Measurements from ENCODE around the gene LHFPL3. TPM values are rescaled to one million over a fixed set of nuclear protein-coding genes. Genes with fewer than 3 reads are reported as not detected.

The LHFPL3 gene
- total RNA-seq, 1 experiment from 2014 or later = not detected

DNA sequence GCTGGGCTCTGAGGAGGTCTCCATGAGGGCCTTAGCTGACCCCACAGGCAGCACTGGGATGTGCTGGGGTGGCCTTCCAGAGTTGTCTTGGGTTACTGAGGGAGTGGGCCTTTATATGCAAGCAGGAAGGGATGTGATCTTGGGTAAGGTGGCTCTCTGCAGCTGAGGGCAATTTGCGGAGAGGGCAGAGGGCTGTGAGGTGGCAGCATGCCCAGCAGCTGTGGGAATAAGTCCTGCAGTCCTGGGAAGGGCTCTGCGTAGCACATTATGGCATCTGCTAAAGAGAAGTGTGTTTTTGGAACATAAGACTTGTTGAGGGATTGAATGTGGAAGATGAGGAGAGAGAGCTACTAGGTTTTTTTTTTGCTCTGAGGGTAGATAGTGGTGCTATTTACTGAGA, 586.0 kb downstream of the LHFPL3 start:
- intact Hi-C loops (cut with micrococcal nuclease) = no loop called here
- Histone ChIP-seq H2AFZ (ENCODE audit: low read depth, low read length, poor library complexity, severe bottlenecking) (no peak overlapping the region), H3K4me2 (ENCODE audit: low read length) (no peak overlapping the region), H4K20me1 (ENCODE audit: insufficient read depth) (no peaks in the 10 kb centered on the region), H3K27me3 (ENCODE audit: insufficient read depth, low read length) (no peaks in the 10 kb centered on the region), H3K4me3 (replicated peaks in 1 of 2; ENCODE audit: low read depth in 1 of 2, low read length in 2 of 2) (no peak overlapping the region), H3K79me2 (ENCODE audit: insufficient read depth, low read length) (no peaks in the 10 kb centered on the region), H3K9ac (ENCODE audit: low read length) (no peak overlapping the region), H3K9me3 (ENCODE audit: control insufficient read depth in 1 of 2, insufficient read depth in 1 of 2, low read depth in 1 of 2, low read length in 2 of 2) (no peaks in the 10 kb centered on the region), H3K36me3 (ENCODE audit: control insufficient read depth in 1 of 2, insufficient read depth in 2 of 2, low read length in 2 of 2) (no peaks in the 10 kb centered on the region), H3K27ac (ENCODE audit: low read depth, low read length) (no peak overlapping the region), H3K4me1 (ENCODE audit: control insufficient read depth in 1 of 2, insufficient read depth in 2 of 2, low read length in 2 of 2) (no peaks in the 10 kb centered on the region), H3K9me2 (ENCODE audit: insufficient read depth) (no peaks in the 10 kb centered on the region)
- ATAC-seq (no peak), DNase-seq (ENCODE audit: low read depth, low spot score) (no peak)
- TF ChIP-seq ZNF274 (IDR thresholded peaks at IDR 0.05; ENCODE audit: low read depth, low read length) (no peak), RAD21 (IDR thresholded peaks at IDR 0.05; ENCODE audit: low read depth) (no peak), POLR2A (IDR thresholded peaks at IDR 0.05; ENCODE audit: borderline replicate concordance, extremely low read depth, insufficient read depth, insufficient read length) (no peak), SP1 (IDR thresholded peaks at IDR 0.05; ENCODE audit: low read depth) (no peak)
- CTCF ChIA-PET = interaction anchor here (1.2 to 1.5 kb wide), 2 partner anchors 31 to 683 kb away, joined by 4 to 5 read pairs; no protein-coding TSS in a partner anchor
- POLR2A ChIA-PET = no interaction called here
- BruUV-seq (replicated peaks) = no TSS peak
- RAD21 ChIA-PET (ENCODE audit: low non-redundant PET in 1 of 2, low total read pairs in 2 of 2, uncharacterized antibody in 2 of 2, unreplicated experiment in 2 of 2) = no interaction called here

DNA sequence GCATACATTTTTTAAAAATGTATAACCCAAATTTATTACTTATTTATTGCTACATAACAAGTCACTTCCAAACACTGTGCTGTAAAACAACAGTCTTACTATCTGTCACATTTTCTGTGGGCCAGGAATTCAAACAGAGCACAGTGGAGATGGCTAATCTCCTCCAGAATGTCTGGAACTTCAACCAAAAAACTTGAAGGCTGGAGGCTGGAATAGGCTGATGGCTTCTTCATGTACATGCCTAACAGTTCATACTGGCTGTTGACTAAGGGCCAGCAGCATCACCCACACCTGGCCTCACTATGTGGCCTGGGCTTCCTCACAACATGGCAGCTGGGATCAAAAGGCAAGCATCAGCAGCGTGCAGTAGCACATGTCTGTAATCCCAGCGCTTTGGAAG, 593.2 kb downstream of the LHFPL3 start:
- ChIA-PET POLR2A (no interaction called here), RAD21 (ENCODE audit: low non-redundant PET in 1 of 2, low total read pairs in 2 of 2, uncharacterized antibody in 2 of 2, unreplicated experiment in 2 of 2) (no interaction called here), CTCF (interaction anchor here (1.0 kb wide), 1 partner anchor 38 kb away, joined by 3 read pairs; no protein-coding TSS in a partner anchor)
- H3K27me3 ChIP-seq (ENCODE audit: insufficient read depth, low read length) = no peaks in the 10 kb centered on the region
- BruUV-seq (replicated peaks) = no TSS peak
- H4K20me1 ChIP-seq (ENCODE audit: insufficient read depth) = no peaks in the 10 kb centered on the region
- peaks cover 0 to 4% of the 10 kb centered on the region in 2 experiments; a peak in 1 of 4 replicates for H3K4me1 ChIP-seq (ENCODE audit: control insufficient read depth in 1 of 2, insufficient read depth in 2 of 2, low read length in 2 of 2)
- H3K4me3 ChIP-seq (replicated peaks in 1 of 2; ENCODE audit: low read depth in 1 of 2, low read length in 2 of 2) = no peak overlapping the region
- H3K79me2 ChIP-seq (ENCODE audit: insufficient read depth, low read length) = no peaks in the 10 kb centered on the region
- H3K9ac ChIP-seq (ENCODE audit: low read length) = no peak overlapping the region
- no peak for ATAC-seq
- intact Hi-C loops (cut with micrococcal nuclease) = loop anchor here (5.0 to 10.0 kb wide), 2 partner anchors 413 to 566 kb away; no protein-coding TSS in a partner anchor
- no peak overlapping the region for H3K27ac ChIP-seq (ENCODE audit: low read depth, low read length)
- H3K4me2 ChIP-seq (ENCODE audit: low read length) = no peak overlapping the region
- H3K9me3 ChIP-seq (ENCODE audit: control insufficient read depth in 1 of 2, insufficient read depth in 1 of 2, low read depth in 1 of 2, low read length in 2 of 2) = no peaks in the 10 kb centered on the region
- TF ChIP-seq EGR1 (IDR thresholded peaks at IDR 0.05; ENCODE audit: low read depth) (no peak), RAD21 (IDR thresholded peaks at IDR 0.05; ENCODE audit: low read depth) (no peak), SRF (IDR thresholded peaks at IDR 0.05; ENCODE audit: low read depth) (no peak), ZNF274 (IDR thresholded peaks at IDR 0.05; ENCODE audit: low read depth, low read length) (no peak)
- TF ChIP-seq, protein P1, sequence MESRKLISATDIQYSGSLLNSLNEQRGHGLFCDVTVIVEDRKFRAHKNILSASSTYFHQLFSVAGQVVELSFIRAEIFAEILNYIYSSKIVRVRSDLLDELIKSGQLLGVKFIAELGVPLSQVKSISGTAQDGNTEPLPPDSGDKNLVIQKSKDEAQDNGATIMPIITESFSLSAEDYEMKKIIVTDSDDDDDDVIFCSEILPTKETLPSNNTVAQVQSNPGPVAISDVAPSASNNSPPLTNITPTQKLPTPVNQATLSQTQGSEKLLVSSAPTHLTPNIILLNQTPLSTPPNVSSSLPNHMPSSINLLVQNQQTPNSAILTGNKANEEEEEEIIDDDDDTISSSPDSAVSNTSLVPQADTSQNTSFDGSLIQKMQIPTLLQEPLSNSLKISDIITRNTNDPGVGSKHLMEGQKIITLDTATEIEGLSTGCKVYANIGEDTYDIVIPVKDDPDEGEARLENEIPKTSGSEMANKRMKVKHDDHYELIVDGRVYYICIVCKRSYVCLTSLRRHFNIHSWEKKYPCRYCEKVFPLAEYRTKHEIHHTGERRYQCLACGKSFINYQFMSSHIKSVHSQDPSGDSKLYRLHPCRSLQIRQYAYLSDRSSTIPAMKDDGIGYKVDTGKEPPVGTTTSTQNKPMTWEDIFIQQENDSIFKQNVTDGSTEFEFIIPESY (IDR thresholded peaks at IDR 0.05; ENCODE audit: extremely low read depth, insufficient replicate concordance, low read length) = no peak
- no peaks in the 10 kb centered on the region for H3K9me2 ChIP-seq (ENCODE audit: insufficient read depth)
- DNase-seq (ENCODE audit: low read depth, low spot score) = no peak
- no peak overlapping the region for H2AFZ ChIP-seq (ENCODE audit: low read depth, low read length, poor library complexity, severe bottlenecking)
- H3K36me3 ChIP-seq (ENCODE audit: control insufficient read depth in 1 of 2, insufficient read depth in 2 of 2, low read length in 2 of 2) = no peaks in the 10 kb centered on the region
